ENCODE measurements around the gene LNX2.

DNA sequence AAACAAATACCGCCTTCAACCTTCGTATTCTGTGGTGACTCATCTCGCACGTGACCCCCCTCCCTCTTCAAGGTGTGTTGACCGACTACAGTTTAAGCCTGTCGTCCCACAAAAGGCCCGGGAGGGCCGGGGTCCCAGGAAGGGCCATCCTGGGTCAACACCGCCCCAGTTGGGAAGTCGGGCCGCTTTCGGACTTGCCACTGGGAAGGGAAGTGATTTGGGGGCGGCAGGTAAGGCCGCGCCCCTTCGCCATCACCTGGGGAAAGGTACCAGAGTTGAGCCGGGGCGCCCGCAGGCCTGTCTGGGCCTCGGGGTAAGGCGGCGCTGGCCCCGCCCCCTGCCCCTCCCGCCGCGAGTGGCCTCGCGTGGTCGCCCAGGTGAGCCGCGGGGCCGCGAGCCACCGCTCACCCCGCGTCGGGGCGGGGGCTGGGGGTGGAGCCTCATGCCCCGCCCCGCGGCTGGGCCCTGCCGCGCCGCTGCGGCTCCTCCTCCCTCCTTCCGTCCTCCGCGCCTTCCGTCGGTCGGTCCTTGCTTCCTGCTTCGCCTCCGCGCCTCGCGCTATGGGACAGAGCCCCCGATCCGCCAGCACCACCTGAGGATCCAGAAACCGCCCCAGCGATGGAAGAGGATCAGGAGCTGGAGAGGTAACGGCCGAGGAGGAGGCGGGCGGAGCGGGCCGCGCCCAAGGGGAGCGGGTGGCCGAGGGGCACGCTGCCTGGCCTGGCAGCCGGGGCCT lies 1.2 kb upstream of the LNX2 start, which contains the start of gene POLR1D:
- TF ChIP-seq, protein P1, sequence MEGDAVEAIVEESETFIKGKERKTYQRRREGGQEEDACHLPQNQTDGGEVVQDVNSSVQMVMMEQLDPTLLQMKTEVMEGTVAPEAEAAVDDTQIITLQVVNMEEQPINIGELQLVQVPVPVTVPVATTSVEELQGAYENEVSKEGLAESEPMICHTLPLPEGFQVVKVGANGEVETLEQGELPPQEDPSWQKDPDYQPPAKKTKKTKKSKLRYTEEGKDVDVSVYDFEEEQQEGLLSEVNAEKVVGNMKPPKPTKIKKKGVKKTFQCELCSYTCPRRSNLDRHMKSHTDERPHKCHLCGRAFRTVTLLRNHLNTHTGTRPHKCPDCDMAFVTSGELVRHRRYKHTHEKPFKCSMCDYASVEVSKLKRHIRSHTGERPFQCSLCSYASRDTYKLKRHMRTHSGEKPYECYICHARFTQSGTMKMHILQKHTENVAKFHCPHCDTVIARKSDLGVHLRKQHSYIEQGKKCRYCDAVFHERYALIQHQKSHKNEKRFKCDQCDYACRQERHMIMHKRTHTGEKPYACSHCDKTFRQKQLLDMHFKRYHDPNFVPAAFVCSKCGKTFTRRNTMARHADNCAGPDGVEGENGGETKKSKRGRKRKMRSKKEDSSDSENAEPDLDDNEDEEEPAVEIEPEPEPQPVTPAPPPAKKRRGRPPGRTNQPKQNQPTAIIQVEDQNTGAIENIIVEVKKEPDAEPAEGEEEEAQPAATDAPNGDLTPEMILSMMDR (IDR thresholded peaks at IDR 0.05): no peak
- no peak for TF ChIP-seq EZH2 (IDR thresholded peaks at IDR 0.05; ENCODE audit: borderline replicate concordance, insufficient read depth, low read depth, low read length, poor library complexity, severe bottlenecking)
